ENCODE measurements around the gene SLC12A6. TPM values are rescaled to one million over a fixed set of nuclear protein-coding genes. Genes with fewer than 3 reads are reported as not detected.

Gene SLC12A6
- total and polyA plus RNA-seq, 2 of the 13 experiments (the other 11 are each of a cell fraction or from before 2014, with no cell fraction given) = 15.2 to 30.1 TPM

- TF ChIP-seq SALL2 (CRISPR knock-in tag; IDR thresholded peaks at IDR 0.05) (no peak; the same call in 1 of the 2 replicates), SMC3 (IDR thresholded peaks at IDR 0.05; ENCODE audit: low read length) (peak; percentile 26; the same call in 1 of the 2 replicates), ZNF775 (CRISPR knock-in tag; IDR thresholded peaks at IDR 0.05; ENCODE audit: borderline replicate concordance) (no peak), YY1 (IDR thresholded peaks at IDR 0.05; ENCODE audit: insufficient read depth, insufficient replicate concordance, low read depth, low read length) (peak; percentile 80), FOXM1 (CRISPR knock-in tag; IDR thresholded peaks at IDR 0.05) (no peak), ZNF30 (CRISPR knock-in tag; IDR thresholded peaks at IDR 0.05) (no peak), ZBTB34 (CRISPR knock-in tag; IDR thresholded peaks at IDR 0.05) (peak; percentile 76; the same call in 1 of the 2 replicates), ARID2 (CRISPR knock-in tag; IDR thresholded peaks at IDR 0.05; ENCODE audit: borderline replicate concordance) (0 out of 2 replicates have a peak, but pooled peaks have one; percentile 34), STAG1 (CRISPR knock-in tag; IDR thresholded peaks at IDR 0.05) (peak; percentile 74), KLF16 (CRISPR knock-in tag; IDR thresholded peaks at IDR 0.05) (peak in 1 of 2 experiments; percentile 81; a peak in 2 of 4 replicates), SNAPC2 (CRISPR knock-in tag; IDR thresholded peaks at IDR 0.05) (no peak), ZNF18 (CRISPR knock-in tag; IDR thresholded peaks at IDR 0.05; ENCODE audit: insufficient replicate concordance) (no peak)
- TF ChIP-seq, protein P1, sequence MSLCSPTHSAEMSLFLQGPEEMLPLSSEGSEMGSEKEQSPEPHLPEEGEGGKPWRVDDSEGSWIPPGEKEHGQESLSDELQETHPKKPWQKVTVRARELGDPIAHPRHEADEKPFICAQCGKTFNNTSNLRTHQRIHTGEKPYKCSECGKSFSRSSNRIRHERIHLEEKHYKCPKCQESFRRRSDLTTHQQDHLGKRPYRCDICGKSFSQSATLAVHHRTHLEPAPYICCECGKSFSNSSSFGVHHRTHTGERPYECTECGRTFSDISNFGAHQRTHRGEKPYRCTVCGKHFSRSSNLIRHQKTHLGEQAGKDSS (CRISPR knock-in tag; IDR thresholded peaks at IDR 0.05; ENCODE audit: borderline replicate concordance, low read depth) = peak; percentile 20; the same call in 1 of the 2 replicates
- TF ChIP-seq, protein P2, sequence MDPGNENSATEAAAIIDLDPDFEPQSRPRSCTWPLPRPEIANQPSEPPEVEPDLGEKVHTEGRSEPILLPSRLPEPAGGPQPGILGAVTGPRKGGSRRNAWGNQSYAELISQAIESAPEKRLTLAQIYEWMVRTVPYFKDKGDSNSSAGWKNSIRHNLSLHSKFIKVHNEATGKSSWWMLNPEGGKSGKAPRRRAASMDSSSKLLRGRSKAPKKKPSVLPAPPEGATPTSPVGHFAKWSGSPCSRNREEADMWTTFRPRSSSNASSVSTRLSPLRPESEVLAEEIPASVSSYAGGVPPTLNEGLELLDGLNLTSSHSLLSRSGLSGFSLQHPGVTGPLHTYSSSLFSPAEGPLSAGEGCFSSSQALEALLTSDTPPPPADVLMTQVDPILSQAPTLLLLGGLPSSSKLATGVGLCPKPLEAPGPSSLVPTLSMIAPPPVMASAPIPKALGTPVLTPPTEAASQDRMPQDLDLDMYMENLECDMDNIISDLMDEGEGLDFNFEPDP (CRISPR knock-in tag; conservative IDR thresholded peaks at IDR 0.05) = no peak
- TF ChIP-seq, protein P3, sequence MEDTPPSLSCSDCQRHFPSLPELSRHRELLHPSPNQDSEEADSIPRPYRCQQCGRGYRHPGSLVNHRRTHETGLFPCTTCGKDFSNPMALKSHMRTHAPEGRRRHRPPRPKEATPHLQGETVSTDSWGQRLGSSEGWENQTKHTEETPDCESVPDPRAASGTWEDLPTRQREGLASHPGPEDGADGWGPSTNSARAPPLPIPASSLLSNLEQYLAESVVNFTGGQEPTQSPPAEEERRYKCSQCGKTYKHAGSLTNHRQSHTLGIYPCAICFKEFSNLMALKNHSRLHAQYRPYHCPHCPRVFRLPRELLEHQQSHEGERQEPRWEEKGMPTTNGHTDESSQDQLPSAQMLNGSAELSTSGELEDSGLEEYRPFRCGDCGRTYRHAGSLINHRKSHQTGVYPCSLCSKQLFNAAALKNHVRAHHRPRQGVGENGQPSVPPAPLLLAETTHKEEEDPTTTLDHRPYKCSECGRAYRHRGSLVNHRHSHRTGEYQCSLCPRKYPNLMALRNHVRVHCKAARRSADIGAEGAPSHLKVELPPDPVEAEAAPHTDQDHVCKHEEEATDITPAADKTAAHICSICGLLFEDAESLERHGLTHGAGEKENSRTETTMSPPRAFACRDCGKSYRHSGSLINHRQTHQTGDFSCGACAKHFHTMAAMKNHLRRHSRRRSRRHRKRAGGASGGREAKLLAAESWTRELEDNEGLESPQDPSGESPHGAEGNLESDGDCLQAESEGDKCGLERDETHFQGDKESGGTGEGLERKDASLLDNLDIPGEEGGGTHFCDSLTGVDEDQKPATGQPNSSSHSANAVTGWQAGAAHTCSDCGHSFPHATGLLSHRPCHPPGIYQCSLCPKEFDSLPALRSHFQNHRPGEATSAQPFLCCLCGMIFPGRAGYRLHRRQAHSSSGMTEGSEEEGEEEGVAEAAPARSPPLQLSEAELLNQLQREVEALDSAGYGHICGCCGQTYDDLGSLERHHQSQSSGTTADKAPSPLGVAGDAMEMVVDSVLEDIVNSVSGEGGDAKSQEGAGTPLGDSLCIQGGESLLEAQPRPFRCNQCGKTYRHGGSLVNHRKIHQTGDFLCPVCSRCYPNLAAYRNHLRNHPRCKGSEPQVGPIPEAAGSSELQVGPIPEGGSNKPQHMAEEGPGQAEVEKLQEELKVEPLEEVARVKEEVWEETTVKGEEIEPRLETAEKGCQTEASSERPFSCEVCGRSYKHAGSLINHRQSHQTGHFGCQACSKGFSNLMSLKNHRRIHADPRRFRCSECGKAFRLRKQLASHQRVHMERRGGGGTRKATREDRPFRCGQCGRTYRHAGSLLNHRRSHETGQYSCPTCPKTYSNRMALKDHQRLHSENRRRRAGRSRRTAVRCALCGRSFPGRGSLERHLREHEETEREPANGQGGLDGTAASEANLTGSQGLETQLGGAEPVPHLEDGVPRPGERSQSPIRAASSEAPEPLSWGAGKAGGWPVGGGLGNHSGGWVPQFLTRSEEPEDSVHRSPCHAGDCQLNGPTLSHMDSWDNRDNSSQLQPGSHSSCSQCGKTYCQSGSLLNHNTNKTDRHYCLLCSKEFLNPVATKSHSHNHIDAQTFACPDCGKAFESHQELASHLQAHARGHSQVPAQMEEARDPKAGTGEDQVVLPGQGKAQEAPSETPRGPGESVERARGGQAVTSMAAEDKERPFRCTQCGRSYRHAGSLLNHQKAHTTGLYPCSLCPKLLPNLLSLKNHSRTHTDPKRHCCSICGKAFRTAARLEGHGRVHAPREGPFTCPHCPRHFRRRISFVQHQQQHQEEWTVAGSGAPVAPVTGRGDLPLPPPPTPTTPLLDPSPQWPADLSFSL (CRISPR knock-in tag; IDR thresholded peaks at IDR 0.05) = no peak
These were observed 29.8 kb upstream of the SLC12A6 start, which contains the start of gene LPCAT4 (continued) for GRCh38 chr15:34367101-34368081.

All from HepG2 (cell line).